Glutamatergic neuron (in vitro differentiated cells): ENCODE results near the gene CRYBG1. TPM values are rescaled to one million over a fixed set of nuclear protein-coding genes. Genes with fewer than 3 reads are reported as not detected.
"Not testable (repeated sequence)": the region's sequence is repeated elsewhere in the genome, so short reads cannot be mapped to it uniquely, and the experiment has no call there.

ENCODE experiments used
- DNase-seq: peaks from one replicate; pipeline ENCODE4 v3.0.0; 2022
- H3K27ac Mint-ChIP-seq: one replicate; pipeline ENCODE4 v1.8.0; 2020; ENCODE audit warnings: mild to moderate bottlenecking, mixed read lengths, inconsistent platforms; ENCODE audit not compliant: unreplicated experiment
- H3K27me3 Mint-ChIP-seq: one replicate; pipeline ENCODE4 v1.8.0; 2020; ENCODE audit warnings: mild to moderate bottlenecking, moderate library complexity, mixed read lengths, inconsistent platforms; ENCODE audit not compliant: unreplicated experiment
- H3K36me3 Mint-ChIP-seq: one replicate; pipeline ENCODE4 v1.8.0; 2020; ENCODE audit warnings: mild to moderate bottlenecking, mixed read lengths, inconsistent platforms; ENCODE audit not compliant: unreplicated experiment
- H3K4me1 Mint-ChIP-seq: one replicate; pipeline ENCODE4 v1.8.0; 2020; ENCODE audit warnings: mild to moderate bottlenecking, low read depth, mixed read lengths, inconsistent platforms; ENCODE audit not compliant: unreplicated experiment
- H3K4me3 Mint-ChIP-seq: one replicate; pipeline ENCODE4 v1.8.0; 2020; ENCODE audit warnings: mild to moderate bottlenecking, mixed read lengths, inconsistent platforms; ENCODE audit not compliant: unreplicated experiment
- H3K9me3 Mint-ChIP-seq: one replicate; pipeline ENCODE4 v1.8.0; 2020; ENCODE audit warnings: mild to moderate bottlenecking, moderate library complexity, mixed read lengths, inconsistent platforms; ENCODE audit not compliant: unreplicated experiment
- total RNA-seq: library from RNA; stranded (reverse); fragmentation: NEBNext Ultra II Directional; extraction: Animal tissue kit (Norgen Biotek cat#: 25700); gene quantifications from one replicate; pipeline ENCODE4 v1.2.1, GENCODE V29; 2021; ENCODE audit not compliant: unreplicated experiment
- TF ChIP-seq, protein P1 (sequence below): fragments of 200-600 bp; sonication (generic); IDR thresholded peaks from one replicate; pipeline ENCODE4 v1.5.0; 2021; ENCODE audit not compliant: partially characterized antibody, unreplicated experiment

Gene CRYBG1
- total RNA-seq, 1 donor from 2014 or later = 0.15 TPM

DNA sequence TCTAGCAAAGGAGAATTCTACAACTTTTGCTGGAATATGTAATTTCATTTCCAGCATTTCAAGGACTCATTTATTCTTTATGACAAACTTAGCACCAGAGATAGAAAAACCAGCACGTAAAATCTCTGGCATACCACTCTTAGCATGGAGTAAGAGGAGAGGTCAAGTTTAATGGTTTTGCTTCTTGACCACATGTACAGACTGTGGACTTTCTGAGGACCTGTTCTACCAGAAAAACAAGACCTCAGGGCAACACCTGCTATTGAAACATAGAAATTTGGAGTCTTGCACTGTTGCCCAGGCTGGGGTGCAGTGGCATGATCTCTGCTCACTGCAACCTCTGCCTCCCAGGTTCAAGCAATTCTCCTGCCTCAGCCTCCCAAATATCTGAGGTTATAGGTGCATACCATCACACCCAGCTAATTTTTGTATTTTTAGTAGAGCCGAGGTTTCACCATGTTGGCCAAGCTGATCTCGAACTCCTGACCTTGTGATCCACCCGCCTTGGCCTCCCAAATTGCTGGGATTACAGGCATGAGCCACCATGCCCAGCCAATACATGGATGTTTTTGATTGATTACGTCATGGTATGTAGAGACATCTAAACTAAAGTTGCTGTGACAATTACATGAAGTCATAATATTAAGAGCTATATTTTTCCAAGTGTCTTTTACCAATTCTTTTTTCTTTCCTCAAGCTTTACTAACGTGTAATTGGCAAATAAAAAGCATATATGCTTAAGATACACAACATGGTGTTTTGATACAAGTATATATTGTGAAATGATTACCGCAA is 36.1 kb downstream of the CRYBG1 start:
- H3K4me3 Mint-ChIP-seq = no peak overlapping the region
- no peaks in the 10 kb centered on the region for H3K36me3 Mint-ChIP-seq
- H3K27me3 Mint-ChIP-seq = no peaks in the 10 kb centered on the region
- no peak for DNase-seq
- TF ChIP-seq, protein P1, sequence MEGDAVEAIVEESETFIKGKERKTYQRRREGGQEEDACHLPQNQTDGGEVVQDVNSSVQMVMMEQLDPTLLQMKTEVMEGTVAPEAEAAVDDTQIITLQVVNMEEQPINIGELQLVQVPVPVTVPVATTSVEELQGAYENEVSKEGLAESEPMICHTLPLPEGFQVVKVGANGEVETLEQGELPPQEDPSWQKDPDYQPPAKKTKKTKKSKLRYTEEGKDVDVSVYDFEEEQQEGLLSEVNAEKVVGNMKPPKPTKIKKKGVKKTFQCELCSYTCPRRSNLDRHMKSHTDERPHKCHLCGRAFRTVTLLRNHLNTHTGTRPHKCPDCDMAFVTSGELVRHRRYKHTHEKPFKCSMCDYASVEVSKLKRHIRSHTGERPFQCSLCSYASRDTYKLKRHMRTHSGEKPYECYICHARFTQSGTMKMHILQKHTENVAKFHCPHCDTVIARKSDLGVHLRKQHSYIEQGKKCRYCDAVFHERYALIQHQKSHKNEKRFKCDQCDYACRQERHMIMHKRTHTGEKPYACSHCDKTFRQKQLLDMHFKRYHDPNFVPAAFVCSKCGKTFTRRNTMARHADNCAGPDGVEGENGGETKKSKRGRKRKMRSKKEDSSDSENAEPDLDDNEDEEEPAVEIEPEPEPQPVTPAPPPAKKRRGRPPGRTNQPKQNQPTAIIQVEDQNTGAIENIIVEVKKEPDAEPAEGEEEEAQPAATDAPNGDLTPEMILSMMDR = no peak
- H3K4me1 Mint-ChIP-seq = peaks cover 5% of the 10 kb centered on the region
- peaks cover 2% of the 10 kb centered on the region for H3K9me3 Mint-ChIP-seq
- no peak overlapping the region for H3K27ac Mint-ChIP-seq

- Mint-ChIP-seq H3K4me3 (no peak overlapping the region), H3K27me3 (no peaks in the 10 kb centered on the region), H3K36me3 (no peaks in the 10 kb centered on the region), H3K4me1 (no peaks in the 10 kb centered on the region), H3K27ac (no peak overlapping the region), H3K9me3 (no peaks in the 10 kb centered on the region)
- TF ChIP-seq, protein P1 = no peak
- no peak for DNase-seq
These were observed 36.9 kb downstream of the CRYBG1 start for GRCh38 chr6:106397431-106397830.

GRCh38 chr6:106398621-106399020 is 38.1 kb downstream of the CRYBG1 start:
- TF ChIP-seq, protein P1 = no peak
- no peak for DNase-seq
- H3K9me3 Mint-ChIP-seq = no peaks in the 10 kb centered on the region
- H3K36me3 Mint-ChIP-seq = peaks cover 3% of the 10 kb centered on the region
- no peak overlapping the region for H3K27ac Mint-ChIP-seq
- no peak overlapping the region for H3K4me3 Mint-ChIP-seq
- no peaks in the 10 kb centered on the region for H3K4me1 Mint-ChIP-seq
- H3K27me3 Mint-ChIP-seq = no peaks in the 10 kb centered on the region

DNA sequence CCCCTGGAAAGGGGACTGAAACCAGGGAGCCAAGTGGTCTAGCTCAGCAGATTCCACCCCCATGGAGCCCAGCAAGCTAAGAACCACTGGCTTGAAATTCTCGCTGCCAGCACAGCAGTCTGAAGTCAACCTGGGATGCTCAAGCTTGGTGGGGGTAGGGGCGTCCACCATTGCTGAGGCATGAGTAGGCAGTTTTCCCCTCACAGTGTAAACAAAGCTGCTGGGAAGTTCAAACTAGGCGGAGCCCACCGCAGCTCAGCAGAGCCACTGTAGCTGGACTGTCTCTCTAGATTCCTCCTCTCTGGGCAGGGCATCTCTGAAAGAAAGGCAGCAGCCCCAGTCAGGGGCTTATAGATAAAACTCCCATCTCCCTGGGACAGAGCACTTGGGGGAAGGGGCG is 44.5 kb downstream of the CRYBG1 start:
- not testable (repeated sequence) for H3K27ac Mint-ChIP-seq, H3K27me3 Mint-ChIP-seq, DNase-seq, H3K9me3 Mint-ChIP-seq, H3K4me1 Mint-ChIP-seq, H3K4me3 Mint-ChIP-seq
- peaks cover 23% of the 10 kb centered on the region for H3K36me3 Mint-ChIP-seq

- no peak for DNase-seq
- TF ChIP-seq, protein P1 = no peak
- Mint-ChIP-seq H3K27me3 (peaks cover 3% of the 10 kb centered on the region), H3K9me3 (peaks cover 7% of the 10 kb centered on the region), H3K27ac (no peak overlapping the region), H3K4me3 (no peak overlapping the region), H3K4me1 (no peaks in the 10 kb centered on the region), H3K36me3 (peaks cover 9% of the 10 kb centered on the region)
These were observed 50.5 kb downstream of the CRYBG1 start for GRCh38 chr6:106411056-106411455.
